Hematopoietic multipotent progenitor cell treated with erythropoietin and hydrocortisone succinate and interleukin-3 and kit ligand, for 6 days (in vitro differentiated cells): ENCODE measurements around the gene ATP5F1D.

Experiments used
- DNase-seq: peaks from one replicate; pipeline ENCODE4 v3.0.0-alpha.2; 2015

ATP5F1D gene

GRCh38 chr19:1259876-1260748 lies 18.6 kb downstream of the ATP5F1D start:
- DNase-seq = peak; percentile 30

GRCh38 chr19:1260749-1261537 lies 19.4 kb downstream of the ATP5F1D start:
- DNase-seq = peak; percentile 97

- DNase-seq = peak; percentile 63
Observed at GRCh38 chr19:1261538-1261797, 19.9 kb downstream of the ATP5F1D start.

GRCh38 chr19:1261798-1262622 lies 20.5 kb downstream of the ATP5F1D start:
- DNase-seq = peak; percentile 79

- DNase-seq = no peak
Observed at GRCh38 chr19:1262623-1263123, 21.1 kb downstream of the ATP5F1D start.

- DNase-seq = peak; percentile 71
Observed at GRCh38 chr19:1263188-1263587, 21.6 kb downstream of the ATP5F1D start.

- no peak for DNase-seq
Observed at GRCh38 chr19:1264801-1265614, 23.5 kb downstream of the ATP5F1D start.

GRCh38 chr19:1265615-1266128 lies 24.1 kb downstream of the ATP5F1D start:
- DNase-seq = peak; percentile 70

GRCh38 chr19:1266129-1266915 lies 24.8 kb downstream of the ATP5F1D start:
- peak; percentile 95 for DNase-seq

GRCh38 chr19:1266916-1267476 lies 25.4 kb downstream of the ATP5F1D start:
- peak; percentile 61 for DNase-seq

- DNase-seq = no peak
Observed at GRCh38 chr19:1267477-1268225, 26.1 kb downstream of the ATP5F1D start.

- DNase-seq = no peak
Observed at GRCh38 chr19:1268226-1269064, 26.9 kb downstream of the ATP5F1D start.

GRCh38 chr19:1269065-1269477 lies 27.5 kb downstream of the ATP5F1D start, which contains the start of gene CIRBP:
Gene CIRBP (plus strand): TSS chr19:1269332. CDS start chr19:1270934, 1,602 bp downstream.
- DNase-seq = peak; percentile 100

GRCh38 chr19:1269478-1270212 lies 28.1 kb downstream of the ATP5F1D start:
- peak; percentile 88 for DNase-seq

GRCh38 chr19:1270213-1270853 lies 28.8 kb downstream of the ATP5F1D start:
- peak; percentile 72 for DNase-seq

- DNase-seq = no peak
Observed at GRCh38 chr19:1270854-1271527, 29.4 kb downstream of the ATP5F1D start.
